H9 (cell line): Measurements from ENCODE around the gene RAB3IP. TPM values are rescaled to one million over a fixed set of nuclear protein-coding genes. Genes with fewer than 3 reads are reported as not detected.

Experiments
- DNase-seq: peaks from one replicate; pipeline ENCODE4 v3.0.0-alpha.2; 2017
- H2AFZ ChIP-seq: one replicate; pipeline ENCODE4 v1.6.1; 2013; ENCODE audit warnings: mild to moderate bottlenecking, low read length, control low read depth, moderate library complexity
- H2AK5ac ChIP-seq: 2 replicates; pipeline ENCODE4 v1.6.1; 2013; ENCODE audit warnings: low read length, control low read depth, mixed read lengths; ENCODE audit not compliant: insufficient read length
- H2BK120ac ChIP-seq: one replicate; pipeline ENCODE4 v1.6.1; 2013; ENCODE audit warnings: low read depth, mild to moderate bottlenecking, low read length, control low read depth, inconsistent platforms; ENCODE audit not compliant: poor library complexity, severe bottlenecking
- H2BK12ac ChIP-seq: 2 replicates; pipeline ENCODE4 v1.6.1; 2013; ENCODE audit warnings: low read length, control low read depth, mixed read lengths, low read depth; ENCODE audit not compliant: insufficient read length
- H2BK15ac ChIP-seq: 2 replicates; pipeline ENCODE4 v1.6.1; 2013; ENCODE audit warnings: low read depth, low read length, control low read depth
- H2BK20ac ChIP-seq: one replicate; pipeline ENCODE4 v1.6.1; 2013; ENCODE audit warnings: low read depth, mild to moderate bottlenecking, low read length, control low read depth, inconsistent platforms; ENCODE audit not compliant: poor library complexity, severe bottlenecking
- H2BK5ac ChIP-seq: 2 replicates; pipeline ENCODE4 v1.6.1; 2013; ENCODE audit warnings: low read length, control low read depth, mixed read lengths; ENCODE audit not compliant: insufficient read length
- H3K14ac ChIP-seq: 2 replicates; pipeline ENCODE4 v1.6.1; 2013; ENCODE audit warnings: low read length, control low read depth; ENCODE audit not compliant: insufficient read depth
- H3K18ac ChIP-seq: 2 replicates; pipeline ENCODE4 v1.6.1; 2013; ENCODE audit warnings: low read depth, mild to moderate bottlenecking, mixed read lengths, low read length, control low read depth; ENCODE audit not compliant: insufficient read length
- H3K23ac ChIP-seq: 2 replicates; pipeline ENCODE4 v1.6.1; 2013; ENCODE audit warnings: low read length, control low read depth, mixed read lengths, low read depth; ENCODE audit not compliant: insufficient read length
- H3K23me2 ChIP-seq: 2 replicates; pipeline ENCODE4 v1.6.1; 2013; ENCODE audit warnings: low read depth, mild to moderate bottlenecking, mixed read lengths, low read length, control low read depth; ENCODE audit not compliant: insufficient read length, poor library complexity, severe bottlenecking
- H3K27ac ChIP-seq: 2 replicates; pipeline ENCODE4 v1.5.1; 2013; ENCODE audit warnings: low read length, control low read depth, mixed read lengths, low read depth; ENCODE audit not compliant: insufficient read length
- H3K27me3 ChIP-seq: 2 replicates; pipeline ENCODE4 v1.6.1; 2013; ENCODE audit warnings: low read length, control low read depth, inconsistent platforms; ENCODE audit not compliant: insufficient read depth
- H3K4ac ChIP-seq: 2 replicates; pipeline ENCODE4 v1.6.1; 2013; ENCODE audit warnings: low read depth, mild to moderate bottlenecking, control low read depth, inconsistent platforms, low read length, moderate library complexity
- H3K4me1 ChIP-seq: 2 replicates; pipeline ENCODE4 v1.6.1; 2013; ENCODE audit warnings: low read length, control low read depth, inconsistent platforms; ENCODE audit not compliant: insufficient read depth
- H3K4me2 ChIP-seq: 2 replicates; pipeline ENCODE4 v1.6.1; 2013; ENCODE audit warnings: low read length, control low read depth, mixed read lengths; ENCODE audit not compliant: insufficient read length, insufficient read depth
- H3K56ac ChIP-seq: 2 replicates; pipeline ENCODE4 v1.6.1; 2013; ENCODE audit warnings: low read depth, mild to moderate bottlenecking, mixed read lengths, low read length, control low read depth; ENCODE audit not compliant: insufficient read length
- H3K79me1 ChIP-seq: 2 replicates; pipeline ENCODE4 v1.6.1; 2013; ENCODE audit warnings: low read depth, mild to moderate bottlenecking, moderate library complexity, low read length, control low read depth, inconsistent platforms; ENCODE audit not compliant: insufficient read depth, poor library complexity, severe bottlenecking
- H3K79me2 ChIP-seq: 2 replicates; pipeline ENCODE4 v1.6.1; 2013; ENCODE audit warnings: low read length, control low read depth, inconsistent platforms; ENCODE audit not compliant: insufficient read depth
- H3K9ac ChIP-seq: 2 replicates; pipeline ENCODE4 v1.6.1; 2013; ENCODE audit warnings: low read length, control low read depth, mixed read lengths; ENCODE audit not compliant: insufficient read length; ENCODE audit errors: extremely low read depth
- H3K9me3 ChIP-seq: one replicate; pipeline ENCODE4 v1.6.1; 2013; ENCODE audit warnings: low read depth, low read length, inconsistent platforms; ENCODE audit not compliant: control insufficient read depth
- H3T11ph ChIP-seq: one replicate; pipeline ENCODE4 v1.6.1; 2013; ENCODE audit warnings: mild to moderate bottlenecking, low read length, control low read depth, inconsistent platforms
- H4K20me1 ChIP-seq: one replicate; pipeline ENCODE4 v1.6.1; 2013; ENCODE audit not compliant: control insufficient read depth, insufficient read length, insufficient read depth
- H4K5ac ChIP-seq: 2 replicates; pipeline ENCODE4 v1.6.1; 2013; ENCODE audit warnings: low read depth, mild to moderate bottlenecking, mixed read lengths, low read length, control low read depth; ENCODE audit not compliant: insufficient read length
- H4K8ac ChIP-seq: replicated peaks from 2 replicates; pipeline ENCODE4 v1.6.1; 2013; ENCODE audit warnings: low read length, control low read depth, mixed read lengths, low read depth; ENCODE audit not compliant: insufficient read length
- H4K91ac ChIP-seq: 2 replicates; pipeline ENCODE4 v1.6.1; 2013; ENCODE audit warnings: low read depth, mild to moderate bottlenecking, moderate library complexity, mixed read lengths, low read length, control low read depth; ENCODE audit not compliant: insufficient read length
- H3K27ac Mint-ChIP-seq, 3 experiments: 2 replicates in 2 of 3; 3 replicates in 1 of 3; pipeline ENCODE4 v1.8.0; 2020 to 2021; ENCODE audit warnings: mixed read lengths in 3 of 3, mild to moderate bottlenecking in 1 of 3, moderate library complexity in 1 of 3
- H3K27me3 Mint-ChIP-seq: 2 replicates; pipeline ENCODE4 v1.8.0; 2021; ENCODE audit warnings: low read depth, mild to moderate bottlenecking, moderate library complexity, mixed read lengths
- H3K36me3 Mint-ChIP-seq, 3 experiments: 2 replicates in 2 of 3; 3 replicates in 1 of 3; pipeline ENCODE4 v1.8.0; 2020 to 2021; ENCODE audit warnings: low read depth in 3 of 3, mixed read lengths in 3 of 3; ENCODE audit not compliant: insufficient read depth in 1 of 3
- H3K4me1 Mint-ChIP-seq, 2 experiments: 2 replicates each; pipeline ENCODE4 v1.8.0; 2020; ENCODE audit warnings: mixed read lengths in 2 of 2
- H3K4me3 Mint-ChIP-seq, 2 experiments: 2 replicates in 1 of 2; 3 replicates in 1 of 2; pipeline ENCODE4 v1.8.0; 2020 to 2021; ENCODE audit warnings: mild to moderate bottlenecking in 2 of 2, mixed read lengths in 2 of 2, moderate library complexity in 1 of 2
- H3K9me3 Mint-ChIP-seq, 2 experiments: 2 replicates in 1 of 2; 3 replicates in 1 of 2; pipeline ENCODE4 v1.8.0; 2020; ENCODE audit warnings: mild to moderate bottlenecking in 2 of 2, mixed read lengths in 2 of 2, moderate library complexity in 1 of 2
- total RNA-seq: library from RNA; stranded (reverse); gene quantifications from 2 replicates; pipeline ENCODE4 v1.2.1, GENCODE V29; 2021
- TF ChIP-seq, protein P1 (sequence below): fragments of 200-600 bp; sonication (generic); conservative IDR thresholded peaks from 3 replicates; pipeline ENCODE4 v1.8.0; 2021; ENCODE audit warnings: antibody characterized with exemption, mild to moderate bottlenecking

RAB3IP gene
- total RNA-seq, 1 experiment from 2014 or later: 45.5 TPM

DNA sequence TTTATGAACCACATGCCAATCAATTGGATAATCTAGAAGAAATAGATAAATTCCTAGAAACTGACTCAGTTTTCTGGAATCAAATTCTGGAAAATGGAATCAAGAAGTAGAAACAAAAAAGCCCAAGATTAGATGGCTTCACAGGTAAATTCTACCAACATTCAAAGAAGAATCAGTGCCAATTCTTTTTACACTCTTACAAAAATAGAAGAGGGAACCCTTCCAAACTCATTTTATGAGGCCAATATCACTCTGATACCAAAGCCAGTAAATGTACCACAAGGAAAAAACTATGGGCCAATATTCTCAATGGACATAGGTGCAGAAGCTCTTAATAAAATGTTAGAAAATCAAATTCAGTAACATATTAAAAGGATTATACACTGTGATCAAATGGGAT is 50.7 kb downstream of the RAB3IP start:
- Histone ChIP-seq H2BK12ac (no peak overlapping the region), H3K27ac (no peak overlapping the region), H4K5ac (no peak overlapping the region), H3K23ac (no peak overlapping the region), H3T11ph (no peak overlapping the region), H2BK5ac (no peak overlapping the region), H3K79me2 (no peaks in the 10 kb centered on the region), H3K4me1 (no peaks in the 10 kb centered on the region), H2BK20ac (no peak overlapping the region), H3K27me3 (no peaks in the 10 kb centered on the region), H3K4me2 (no peak overlapping the region), H4K91ac (no peak overlapping the region), H4K20me1 (no peaks in the 10 kb centered on the region), H3K56ac (no peak overlapping the region), H2BK15ac (no peak overlapping the region), H3K18ac (no peak overlapping the region), H4K8ac (no peak overlapping the region), H2AK5ac (no peak overlapping the region), H3K14ac (no peak overlapping the region), H2BK120ac (no peak overlapping the region), H3K79me1 (peaks cover 5% of the 10 kb centered on the region), H2AFZ (no peak overlapping the region), H3K4ac (no peak overlapping the region), H3K9me3 (peaks cover 15% of the 10 kb centered on the region), H3K9ac (no peak overlapping the region), H3K23me2 (no peaks in the 10 kb centered on the region)
- TF ChIP-seq, protein P1, sequence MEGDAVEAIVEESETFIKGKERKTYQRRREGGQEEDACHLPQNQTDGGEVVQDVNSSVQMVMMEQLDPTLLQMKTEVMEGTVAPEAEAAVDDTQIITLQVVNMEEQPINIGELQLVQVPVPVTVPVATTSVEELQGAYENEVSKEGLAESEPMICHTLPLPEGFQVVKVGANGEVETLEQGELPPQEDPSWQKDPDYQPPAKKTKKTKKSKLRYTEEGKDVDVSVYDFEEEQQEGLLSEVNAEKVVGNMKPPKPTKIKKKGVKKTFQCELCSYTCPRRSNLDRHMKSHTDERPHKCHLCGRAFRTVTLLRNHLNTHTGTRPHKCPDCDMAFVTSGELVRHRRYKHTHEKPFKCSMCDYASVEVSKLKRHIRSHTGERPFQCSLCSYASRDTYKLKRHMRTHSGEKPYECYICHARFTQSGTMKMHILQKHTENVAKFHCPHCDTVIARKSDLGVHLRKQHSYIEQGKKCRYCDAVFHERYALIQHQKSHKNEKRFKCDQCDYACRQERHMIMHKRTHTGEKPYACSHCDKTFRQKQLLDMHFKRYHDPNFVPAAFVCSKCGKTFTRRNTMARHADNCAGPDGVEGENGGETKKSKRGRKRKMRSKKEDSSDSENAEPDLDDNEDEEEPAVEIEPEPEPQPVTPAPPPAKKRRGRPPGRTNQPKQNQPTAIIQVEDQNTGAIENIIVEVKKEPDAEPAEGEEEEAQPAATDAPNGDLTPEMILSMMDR: no peak
- H3K9me3 Mint-ChIP-seq: peaks cover 30 to 33% of the 10 kb centered on the region in 2 experiments
- H3K27ac Mint-ChIP-seq: no peak overlapping the region
- no peak overlapping the region for H3K4me3 Mint-ChIP-seq
- no peaks in the 10 kb centered on the region for H3K4me1 Mint-ChIP-seq
- H3K36me3 Mint-ChIP-seq: peaks cover 20 to 61% (median 39%) of the 10 kb centered on the region in 3 experiments
- no peaks in the 10 kb centered on the region for H3K27me3 Mint-ChIP-seq
- no peak for DNase-seq
